SJCRH30 (cell line): Measurements from ENCODE around the gene RFX7. TPM values are rescaled to one million over a fixed set of nuclear protein-coding genes. Genes with fewer than 3 reads are reported as not detected.

Source experiments
- DNase-seq, 2 experiments: peaks; one replicate each; pipeline ENCODE4 v3.0.0-alpha.2; 2015 to 2020
- H3K27ac ChIP-seq: fragments of 250-450 bp; sonication (Bioruptor Pico); 2 replicates; pipeline ENCODE4 v1.5.1; 2020; ENCODE audit warnings: mild to moderate bottlenecking, moderate library complexity
- H3K27me3 ChIP-seq: fragments of 250-450 bp; sonication (Bioruptor Pico); 2 replicates; pipeline ENCODE4 v1.5.1; 2020; ENCODE audit warnings: mild to moderate bottlenecking, moderate library complexity
- H3K36me3 ChIP-seq: fragments of 250-450 bp; sonication (Bioruptor Pico); 2 replicates; pipeline ENCODE4 v1.5.1; 2020; ENCODE audit warnings: mild to moderate bottlenecking, moderate library complexity
- H3K4me1 ChIP-seq: fragments of 250-450 bp; sonication (Bioruptor Pico); 2 replicates; pipeline ENCODE4 v1.5.1; 2020; ENCODE audit warnings: mild to moderate bottlenecking, moderate library complexity
- H3K4me3 ChIP-seq: fragments of 250-450 bp; sonication (Bioruptor Pico); 2 replicates; pipeline ENCODE4 v1.5.1; 2020; ENCODE audit warnings: mild to moderate bottlenecking, moderate library complexity
- H3K9me3 ChIP-seq: fragments of 250-450 bp; sonication (Bioruptor Pico); replicated peaks from 2 replicates; pipeline ENCODE4 v1.5.1; 2020; ENCODE audit warnings: mild to moderate bottlenecking, moderate library complexity
- total RNA-seq: library from RNA; depleted of rRNA; stranded (reverse); fragments of >200 nt; shearing (Covaris generic); gene quantifications from 2 replicates; pipeline ENCODE4 v1.2.3, GENCODE V29; 2014

Gene RFX7
- total RNA-seq, 1 experiment from 2014 or later, result 15.3 TPM

- no peaks in the 10 kb centered on the region for H3K4me1 ChIP-seq
- H3K9me3 ChIP-seq, result peaks cover 38% of the 10 kb centered on the region
- no peak for DNase-seq
- no peak overlapping the region for H3K4me3 ChIP-seq
- H3K27ac ChIP-seq, result no peak overlapping the region
- H3K36me3 ChIP-seq, result peaks cover 72% of the 10 kb centered on the region
- H3K27me3 ChIP-seq, result no peaks in the 10 kb centered on the region
Observed at GRCh38 chr15:56228854-56229253, 14.8 kb downstream of the RFX7 start.

GRCh38 chr15:56228352-56228751 lies 15.3 kb downstream of the RFX7 start:
- peaks cover 72% of the 10 kb centered on the region for H3K36me3 ChIP-seq
- H3K4me3 ChIP-seq, result no peak overlapping the region

GRCh38 chr15:56227780-56228179 lies 15.9 kb downstream of the RFX7 start:
- H3K27ac ChIP-seq, result no peak overlapping the region
- H3K36me3 ChIP-seq, result peaks cover 72% of the 10 kb centered on the region
- peaks cover 27% of the 10 kb centered on the region for H3K9me3 ChIP-seq

More at GRCh38 chr15:56228352-56228751, 15.3 kb downstream of the RFX7 start:
- DNase-seq, result no peak
- Histone ChIP-seq H3K27ac (no peak overlapping the region), H3K9me3 (peaks cover 33% of the 10 kb centered on the region), H3K4me1 (no peaks in the 10 kb centered on the region), H3K27me3 (no peaks in the 10 kb centered on the region)

GRCh38 chr15:56227306-56227705 lies 16.4 kb downstream of the RFX7 start:
- Histone ChIP-seq H3K4me1 (no peaks in the 10 kb centered on the region), H3K9me3 (peaks cover 25% of the 10 kb centered on the region), H3K4me3 (no peak overlapping the region), H3K27me3 (no peaks in the 10 kb centered on the region), H3K27ac (no peak overlapping the region), H3K36me3 (peaks cover 70% of the 10 kb centered on the region)
- DNase-seq, result no peak

More at GRCh38 chr15:56227780-56228179, 15.9 kb downstream of the RFX7 start:
- Histone ChIP-seq H3K27me3 (no peaks in the 10 kb centered on the region), H3K4me1 (no peaks in the 10 kb centered on the region), H3K4me3 (no peak overlapping the region)
- DNase-seq, result no peak

GRCh38 chr15:56225520-56225919 lies 18.2 kb downstream of the RFX7 start:
- peaks cover 22% of the 10 kb centered on the region; the same call in 1 of the 2 replicates for H3K9me3 ChIP-seq

GRCh38 chr15:56222302-56222701 lies 21.4 kb downstream of the RFX7 start:
- H3K4me3 ChIP-seq, result no peak overlapping the region
- H3K4me1 ChIP-seq, result no peaks in the 10 kb centered on the region
- no peaks in the 10 kb centered on the region for H3K27me3 ChIP-seq
- peaks cover 32% of the 10 kb centered on the region for H3K36me3 ChIP-seq
- H3K27ac ChIP-seq, result no peak overlapping the region
- DNase-seq, result no peak
- peaks cover 8% of the 10 kb centered on the region; the same call in 1 of the 2 replicates for H3K9me3 ChIP-seq

More at GRCh38 chr15:56225520-56225919, 18.2 kb downstream of the RFX7 start:
- no peak overlapping the region for H3K4me3 ChIP-seq
- no peak for DNase-seq
- H3K4me1 ChIP-seq, result no peaks in the 10 kb centered on the region
- H3K36me3 ChIP-seq, result peaks cover 64% of the 10 kb centered on the region
- H3K27ac ChIP-seq, result no peak overlapping the region
- no peaks in the 10 kb centered on the region for H3K27me3 ChIP-seq

GRCh38 chr15:56217341-56217740 lies 26.3 kb downstream of the RFX7 start:
- H3K4me1 ChIP-seq, result no peaks in the 10 kb centered on the region
- H3K27ac ChIP-seq, result no peak overlapping the region
- no peaks in the 10 kb centered on the region for H3K27me3 ChIP-seq
- peaks cover 28% of the 10 kb centered on the region for H3K36me3 ChIP-seq
- H3K4me3 ChIP-seq, result no peak overlapping the region
- DNase-seq, result no peak
- H3K9me3 ChIP-seq, result peaks cover 7% of the 10 kb centered on the region; the same call in 1 of the 2 replicates

GRCh38 chr15:56215769-56216168 lies 27.9 kb downstream of the RFX7 start:
- Histone ChIP-seq H3K4me1 (no peaks in the 10 kb centered on the region), H3K4me3 (no peak overlapping the region), H3K27ac (no peak overlapping the region), H3K36me3 (peaks cover 19% of the 10 kb centered on the region; the same call in 1 of the 2 replicates), H3K9me3 (no peaks in the 10 kb centered on the region; the same call in 1 of the 2 replicates), H3K27me3 (no peaks in the 10 kb centered on the region)
- DNase-seq, result peak in 1 of 2 experiments; percentile 7

- Histone ChIP-seq H3K9me3 (no peaks in the 10 kb centered on the region), H3K27me3 (no peaks in the 10 kb centered on the region), H3K27ac (no peak overlapping the region), H3K4me3 (no peak overlapping the region), H3K36me3 (peaks cover 24% of the 10 kb centered on the region; the same call in 1 of the 2 replicates), H3K4me1 (no peaks in the 10 kb centered on the region)
- DNase-seq, result no peak
Observed at GRCh38 chr15:56211960-56212550, 31.6 kb downstream of the RFX7 start.

- DNase-seq, result no peak
- no peaks in the 10 kb centered on the region for H3K27me3 ChIP-seq
- no peak overlapping the region for H3K27ac ChIP-seq
- H3K36me3 ChIP-seq, result peaks cover 24% of the 10 kb centered on the region; the same call in 1 of the 2 replicates
- H3K4me1 ChIP-seq, result no peaks in the 10 kb centered on the region
- no peak overlapping the region for H3K4me3 ChIP-seq
- no peaks in the 10 kb centered on the region for H3K9me3 ChIP-seq
Observed at GRCh38 chr15:56211064-56211463, 32.6 kb downstream of the RFX7 start.

GRCh38 chr15:56208641-56209155 lies 35.0 kb downstream of the RFX7 start:
- H3K4me1 ChIP-seq, result no peaks in the 10 kb centered on the region
- no peaks in the 10 kb centered on the region for H3K27me3 ChIP-seq
- H3K36me3 ChIP-seq, result peaks cover 18% of the 10 kb centered on the region; the same call in 1 of the 2 replicates
- no peaks in the 10 kb centered on the region for H3K9me3 ChIP-seq
- no peak overlapping the region for H3K4me3 ChIP-seq
- no peak overlapping the region for H3K27ac ChIP-seq
- no peak for DNase-seq

- no peaks in the 10 kb centered on the region for H3K9me3 ChIP-seq
- H3K36me3 ChIP-seq, result peaks cover 18% of the 10 kb centered on the region; the same call in 1 of the 2 replicates
- DNase-seq, result no peak
- H3K4me3 ChIP-seq, result no peak overlapping the region
- H3K27me3 ChIP-seq, result no peaks in the 10 kb centered on the region
- H3K4me1 ChIP-seq, result no peaks in the 10 kb centered on the region
- no peak overlapping the region for H3K27ac ChIP-seq
Observed at GRCh38 chr15:56208185-56208584, 35.5 kb downstream of the RFX7 start.

GRCh38 chr15:56207711-56208110 lies 36.0 kb downstream of the RFX7 start:
- DNase-seq, result no peak

GRCh38 chr15:56207092-56207491 lies 36.6 kb downstream of the RFX7 start:
- no peaks in the 10 kb centered on the region for H3K27me3 ChIP-seq
- H3K4me1 ChIP-seq, result no peaks in the 10 kb centered on the region
- peaks cover 13% of the 10 kb centered on the region for H3K36me3 ChIP-seq
- no peak overlapping the region for H3K4me3 ChIP-seq
- no peak for DNase-seq
- H3K9me3 ChIP-seq, result no peaks in the 10 kb centered on the region
- H3K27ac ChIP-seq, result no peak overlapping the region

More at GRCh38 chr15:56207711-56208110, 36.0 kb downstream of the RFX7 start:
- Histone ChIP-seq H3K4me3 (no peak overlapping the region), H3K9me3 (no peaks in the 10 kb centered on the region), H3K36me3 (peaks cover 15% of the 10 kb centered on the region; the same call in 1 of the 2 replicates), H3K27me3 (no peaks in the 10 kb centered on the region), H3K4me1 (no peaks in the 10 kb centered on the region), H3K27ac (no peak overlapping the region)

GRCh38 chr15:56205061-56205876 lies 38.4 kb downstream of the RFX7 start:
- no peak for DNase-seq
- Histone ChIP-seq H3K4me3 (no peak overlapping the region), H3K27me3 (no peaks in the 10 kb centered on the region), H3K4me1 (no peaks in the 10 kb centered on the region), H3K27ac (no peak overlapping the region), H3K36me3 (peaks cover 12% of the 10 kb centered on the region), H3K9me3 (no peaks in the 10 kb centered on the region)
